ENCODE measurements around the gene PRR36.
A peak's percentile ranks its signal among the peaks of the same experiment; 100 is the strongest.
"Not testable (repeated sequence)": the region's sequence is repeated elsewhere in the genome, so short reads cannot be mapped to it uniquely, and the experiment has no call there.

PRR36 gene

DNA sequence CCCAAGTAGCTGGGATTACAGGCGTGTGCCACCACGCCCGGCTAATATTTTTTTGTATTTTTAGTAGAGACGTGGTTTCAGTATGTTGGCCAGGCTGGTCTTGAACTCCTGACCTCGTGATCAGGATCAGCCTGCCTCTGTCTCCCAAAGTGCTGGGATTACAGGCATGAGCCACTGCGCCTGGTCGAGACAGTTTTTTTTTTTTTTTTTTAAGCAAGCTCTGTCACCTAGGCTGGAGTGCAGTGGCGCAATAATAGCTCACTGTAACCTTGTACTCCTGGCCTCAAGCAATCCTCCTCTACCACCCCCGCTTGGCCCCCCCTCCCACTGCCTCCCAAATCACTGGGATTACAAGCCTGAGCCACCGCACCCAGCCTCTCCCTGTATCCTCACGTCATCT lies 23.1 kb upstream of the PRR36 start:
- DNase-seq: no peak

DNA sequence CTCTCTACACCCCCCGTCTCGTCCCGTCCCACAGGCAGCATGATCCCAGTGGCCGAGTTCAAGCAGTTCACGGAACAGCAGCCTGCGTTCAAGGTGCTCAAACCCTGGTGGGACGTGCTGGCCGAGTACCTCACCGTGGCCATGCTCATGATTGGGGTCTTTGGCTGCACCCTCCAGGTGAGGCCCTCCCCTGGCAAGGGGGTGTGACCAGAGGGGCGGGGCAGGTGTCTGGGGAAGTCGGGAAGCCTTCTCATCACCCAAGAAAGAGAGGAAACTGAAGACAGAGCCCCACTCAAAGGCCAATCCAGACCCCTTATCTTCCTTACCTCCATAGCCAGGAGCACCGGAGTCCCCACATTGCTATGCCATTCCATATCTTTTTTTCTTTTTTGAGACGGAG lies 21.4 kb upstream of the PRR36 start:
- no peak for DNase-seq

DNA sequence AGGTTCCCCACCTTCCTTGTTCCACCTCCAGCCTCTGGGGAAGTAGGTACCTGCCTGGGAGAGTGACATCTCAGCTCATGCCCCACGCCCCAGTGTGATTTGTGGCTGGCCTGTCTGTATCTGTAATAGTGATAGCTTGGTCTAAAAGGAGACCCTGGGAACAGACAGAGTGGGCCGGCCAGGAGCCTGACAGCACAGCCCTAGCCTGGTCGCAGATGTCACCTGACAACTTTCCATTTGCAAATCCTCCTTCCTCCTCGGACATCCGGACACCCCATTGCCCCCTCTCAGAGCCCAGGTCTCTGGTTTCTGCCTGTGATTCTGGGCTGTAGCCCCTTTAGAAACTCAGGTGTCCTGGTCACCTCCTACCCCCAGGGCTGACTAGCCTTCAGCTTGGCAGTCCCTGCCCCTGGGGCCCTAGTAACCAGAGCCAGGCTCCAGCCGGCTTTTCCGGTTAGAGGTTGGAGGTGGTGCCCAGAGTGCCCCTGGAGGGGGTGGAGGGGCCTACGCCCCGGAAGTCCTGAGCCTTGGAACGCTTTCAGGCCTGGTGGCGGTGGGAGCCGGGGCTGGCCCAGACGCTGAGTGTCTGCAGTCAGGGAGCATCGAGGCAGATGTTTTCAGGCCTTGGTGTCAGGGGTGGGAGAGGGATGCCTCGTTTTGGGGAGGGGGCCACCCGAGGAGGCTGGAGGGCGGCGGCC lies 20.6 kb upstream of the PRR36 start:
- DNase-seq: no peak

DNA sequence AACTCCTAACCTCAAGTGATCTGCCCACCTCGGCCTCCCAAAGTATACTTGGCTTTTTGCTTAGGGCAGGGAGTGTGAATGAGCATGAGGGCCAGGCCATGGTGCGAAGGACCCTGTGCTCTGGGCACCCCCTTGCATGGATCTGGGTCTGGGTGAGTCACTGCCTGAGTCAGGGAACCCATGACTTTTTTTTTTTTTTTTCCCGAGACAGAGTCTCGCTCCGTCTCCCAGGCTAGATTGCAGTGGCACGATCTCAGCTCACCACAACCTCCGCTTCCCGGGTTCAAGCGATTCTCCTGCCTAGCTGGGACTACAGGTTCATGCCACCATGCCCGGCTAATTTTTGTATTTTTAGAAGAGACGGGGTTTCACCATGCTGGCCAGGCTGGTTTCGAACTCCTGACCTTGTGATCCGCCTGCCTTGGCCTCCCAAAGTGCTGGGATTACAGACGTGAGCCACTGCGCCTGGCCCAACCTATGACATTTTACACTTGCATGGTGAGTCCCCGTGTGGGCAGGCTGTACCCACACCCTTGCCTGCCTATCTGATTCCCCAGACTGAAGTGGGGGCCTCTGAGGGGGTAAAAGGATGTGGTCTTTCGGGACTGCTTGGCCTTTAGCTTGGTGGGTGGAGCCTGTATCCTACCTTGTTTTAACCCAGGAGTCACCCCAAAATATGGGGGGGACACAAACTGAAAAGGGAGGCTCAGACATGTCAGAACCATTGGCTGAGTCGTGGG lies 19.3 kb upstream of the PRR36 start:
- DNase-seq: not testable (repeated sequence)

DNA sequence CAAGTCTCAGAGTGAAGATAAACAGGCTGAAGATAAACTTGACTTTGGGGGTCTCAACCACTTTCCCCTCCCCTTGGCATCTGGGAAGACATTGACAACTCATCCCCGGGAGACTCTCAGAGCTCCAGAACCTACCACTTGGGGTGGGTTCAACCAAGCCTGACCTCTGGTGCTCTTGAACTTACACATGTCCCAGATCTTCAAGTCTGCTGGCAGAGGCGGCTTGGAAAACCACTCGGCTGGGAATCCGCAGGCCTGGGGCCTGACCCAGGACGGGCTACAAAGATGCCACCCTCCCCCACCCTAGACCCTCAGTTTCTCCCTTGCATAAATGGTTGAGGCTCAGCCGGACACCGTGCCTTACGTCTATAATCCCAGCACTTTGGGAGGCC lies 14.6 kb upstream of the PRR36 start:
- DNase-seq: no peak

DNA sequence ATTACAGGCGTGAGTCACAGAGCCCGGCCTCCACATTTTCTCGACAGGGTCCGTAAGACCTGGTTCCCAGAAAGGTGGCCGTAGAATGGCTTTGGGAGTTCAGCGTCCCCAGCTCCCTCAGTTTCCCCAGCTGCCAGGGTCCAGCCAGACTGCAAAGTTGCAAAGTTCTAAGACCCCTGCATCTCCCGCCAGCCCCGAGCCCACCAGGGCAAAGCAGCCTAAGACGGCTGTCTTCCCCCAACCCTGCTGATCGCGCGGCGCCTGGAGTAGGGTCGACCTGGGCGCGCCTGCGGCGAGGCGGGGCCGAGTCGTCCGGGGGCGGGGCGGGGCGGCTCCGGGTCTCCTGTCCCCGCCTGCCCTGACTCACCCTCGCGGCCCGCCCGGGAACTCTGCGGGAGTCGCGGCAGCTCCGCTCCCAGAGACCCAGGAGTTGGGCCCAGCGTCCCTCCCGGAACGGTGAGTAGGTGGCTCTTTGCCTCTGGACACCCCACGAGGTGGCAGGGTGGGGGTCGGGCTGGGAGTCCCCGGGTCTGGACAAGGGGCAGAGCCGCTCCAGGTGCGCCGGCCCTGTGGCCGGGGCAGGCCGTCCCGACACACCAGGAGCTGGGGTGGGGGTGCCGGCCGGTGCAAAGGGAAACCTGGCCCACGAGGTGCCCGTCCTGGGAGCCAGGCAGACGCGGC lies 14.1 kb upstream of the PRR36 start, which contains the start of gene LRRC8E:
Gene LRRC8E, plus strand, starts transcription at position 366 of the 681 bp plus-strand sequence. CDS start 7,094 bp downstream, outside the sequence.
- DNase-seq: no peak

DNA sequence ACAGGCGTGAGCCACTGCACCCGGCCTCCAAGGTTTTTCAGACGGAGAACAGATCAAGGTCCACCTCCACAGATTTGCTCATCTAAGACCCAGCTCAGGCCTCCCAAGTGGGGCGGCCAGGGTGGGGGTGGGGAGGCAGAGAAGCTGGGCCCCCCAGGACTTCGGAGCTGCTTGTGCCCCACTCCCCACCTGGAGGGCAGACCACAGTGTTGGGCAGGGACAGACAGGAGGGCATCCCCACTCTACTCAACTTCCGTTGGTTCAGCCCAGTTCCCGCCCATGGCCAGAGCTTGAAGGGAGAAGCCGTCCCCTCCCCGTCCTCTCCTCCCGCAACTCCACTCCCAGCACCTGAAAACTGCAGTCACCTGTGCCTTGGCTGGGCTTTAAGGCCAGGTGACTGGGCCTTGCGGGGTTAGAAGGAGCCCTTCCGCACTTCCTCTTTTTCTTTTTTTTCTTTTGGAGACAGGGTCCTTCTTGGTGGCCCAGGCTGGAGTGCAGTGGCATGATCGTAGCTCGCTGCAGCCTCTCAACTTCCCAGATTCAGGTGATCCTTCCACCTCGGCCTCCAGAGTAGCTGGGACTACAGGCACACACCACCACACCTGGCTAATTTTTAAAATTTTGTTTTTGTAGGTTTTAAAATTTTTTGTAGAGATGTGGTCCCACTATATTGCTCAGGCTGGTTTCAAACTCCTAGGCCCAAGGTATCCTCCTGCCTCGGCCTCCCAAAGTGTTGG lies 13.4 kb upstream of the PRR36 start:
- DNase-seq: no peak

DNA sequence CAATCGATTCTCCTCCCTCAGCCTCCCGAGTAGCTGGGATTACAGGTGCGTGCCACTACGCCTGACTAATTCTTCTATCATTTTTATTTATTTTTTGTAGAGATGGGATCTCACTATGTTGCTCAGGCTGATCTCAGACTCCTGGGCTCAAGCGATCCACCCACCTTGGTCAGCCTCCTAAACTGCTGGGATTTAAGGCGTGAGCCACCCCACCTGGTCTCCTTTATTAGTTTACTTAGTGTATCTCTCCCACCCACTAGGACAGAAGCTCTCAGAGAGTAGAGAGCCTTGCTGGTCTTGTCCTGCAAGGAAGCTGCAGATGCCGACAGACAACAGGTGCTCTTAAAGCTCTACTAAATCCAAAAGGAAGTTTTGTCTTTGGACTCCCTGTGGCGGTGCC lies 11.6 kb upstream of the PRR36 start:
- DNase-seq: no peak

DNA sequence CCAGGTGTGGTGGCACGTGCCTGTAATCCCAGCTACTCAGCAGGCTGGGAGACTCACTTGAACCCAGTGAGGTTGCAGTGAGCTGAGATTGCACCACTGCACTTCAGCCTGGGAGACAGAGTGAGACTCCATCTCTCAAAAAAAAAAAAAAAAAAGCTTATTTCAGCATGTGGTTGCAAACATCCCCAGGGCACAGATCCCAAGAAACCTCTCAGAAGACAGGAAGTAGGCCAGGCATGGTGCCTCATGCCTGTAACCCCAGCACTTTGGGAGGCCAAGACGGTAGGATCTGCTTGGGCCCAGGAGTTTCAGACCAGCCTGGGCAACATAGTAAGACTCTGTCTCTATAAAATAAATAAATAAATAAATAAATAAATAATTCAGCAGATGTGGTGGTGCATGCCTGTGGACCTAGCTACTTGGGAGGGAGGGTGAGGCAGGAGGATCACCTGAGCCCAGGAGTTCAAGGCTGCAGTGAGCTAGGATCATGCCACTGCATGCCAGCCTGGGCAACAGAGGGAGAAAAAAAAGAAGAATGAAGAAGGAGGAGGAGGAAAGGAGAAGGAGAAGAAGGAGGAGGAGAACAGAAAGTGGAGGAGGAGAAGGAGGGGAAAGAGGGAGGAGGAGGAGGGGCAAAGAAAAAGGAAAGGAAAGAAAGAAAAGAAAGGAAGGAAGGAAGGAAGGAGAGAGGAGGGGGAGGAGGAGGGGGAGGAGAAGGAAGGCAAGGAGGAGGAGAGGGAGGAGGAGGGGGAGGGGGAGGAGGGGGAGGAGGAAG lies 9.8 kb upstream of the PRR36 start:
- DNase-seq: no peak

DNA sequence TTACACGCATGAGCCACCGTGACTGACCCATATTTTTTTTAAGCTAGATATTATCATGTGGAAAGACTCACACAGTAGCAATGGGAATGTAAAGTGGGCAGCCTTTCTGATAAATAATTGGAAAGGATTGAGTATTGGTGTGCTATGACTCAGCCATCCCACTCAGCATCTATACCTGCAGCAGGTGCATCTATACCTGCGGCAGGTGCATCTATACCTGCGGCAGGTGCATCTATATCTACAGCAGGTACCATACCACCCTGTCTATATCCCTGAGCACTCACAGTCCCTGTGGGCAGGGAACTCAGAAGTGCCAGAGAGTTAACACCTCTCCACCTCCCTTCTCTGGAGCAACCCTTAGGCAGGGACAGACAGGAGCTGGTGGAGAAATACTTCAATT lies 8.9 kb upstream of the PRR36 start:
- no peak for DNase-seq

DNA sequence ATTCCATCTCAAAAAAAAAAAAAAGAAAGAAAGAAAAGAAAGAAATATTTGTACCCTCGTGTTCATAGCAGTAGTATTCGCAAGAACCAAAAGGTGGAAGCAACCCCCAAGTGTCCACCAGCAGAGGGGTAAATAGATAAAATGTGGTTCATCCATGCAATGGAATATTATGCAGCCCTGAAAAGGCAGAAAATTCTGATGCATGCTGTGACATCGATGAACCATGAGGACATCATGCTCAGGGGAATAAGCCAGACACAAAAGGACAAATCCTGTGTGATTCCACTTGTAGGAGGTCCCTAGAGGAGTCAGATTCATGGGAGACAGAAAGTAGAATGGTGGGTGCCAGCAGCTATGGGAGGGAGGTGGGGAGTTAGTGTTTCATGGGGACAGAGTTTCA lies 7.7 kb upstream of the PRR36 start:
- DNase-seq: no peak

DNA sequence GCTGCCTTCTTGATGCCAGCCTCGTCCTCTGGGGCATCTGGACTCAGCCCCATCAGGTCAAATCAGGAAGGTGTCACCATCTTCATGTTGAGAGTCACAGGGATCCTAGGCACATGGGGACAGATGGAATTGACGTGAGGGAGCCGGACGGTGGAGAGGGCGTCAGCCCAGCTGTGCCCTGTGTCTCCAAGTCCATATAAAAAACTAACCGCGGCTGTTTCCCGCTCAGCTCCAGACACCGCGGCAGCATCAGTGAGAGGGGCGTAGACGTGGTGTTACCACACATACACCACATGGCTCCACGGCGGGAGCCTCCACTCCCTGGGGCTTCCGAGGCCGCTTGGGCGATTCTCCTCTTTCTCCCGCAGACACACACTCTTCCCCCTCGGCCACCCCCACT lies 5.6 kb upstream of the PRR36 start:
- DNase-seq: no peak

DNA sequence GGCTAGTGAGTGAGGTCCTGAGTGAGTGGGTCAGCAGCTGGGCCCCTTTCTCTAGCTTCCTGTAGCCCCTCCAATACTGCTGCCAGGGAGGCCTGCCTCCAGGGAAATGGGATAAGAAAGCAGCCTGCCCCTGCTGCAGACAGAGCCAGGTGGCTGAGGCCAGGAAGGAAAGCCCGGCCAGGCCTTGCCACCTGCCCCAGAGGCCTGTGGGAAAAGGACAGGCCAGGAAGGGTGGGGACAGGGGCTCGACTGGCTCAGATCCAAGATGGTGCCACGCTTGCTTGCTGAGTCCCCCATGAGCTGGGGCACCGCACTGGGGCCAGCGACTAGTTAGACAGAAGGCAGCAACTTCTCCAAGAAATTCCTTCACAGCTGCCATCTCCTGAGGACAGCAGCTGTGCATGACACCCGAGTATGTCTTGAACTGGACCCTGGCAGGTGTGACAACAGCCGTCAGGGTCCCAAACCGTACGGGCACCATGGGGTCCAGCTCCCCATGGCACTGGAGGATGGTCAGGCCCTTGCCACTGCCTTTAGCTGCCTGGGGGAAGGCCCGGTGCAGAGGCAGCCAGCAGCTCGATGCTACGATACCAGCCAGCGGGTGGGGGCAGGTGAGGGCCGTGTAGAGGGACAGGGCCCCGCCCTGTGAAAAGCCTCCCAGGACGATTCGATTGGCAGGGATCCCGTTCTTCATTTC lies 5.1 kb upstream of the PRR36 start:
- DNase-seq: no peak

DNA sequence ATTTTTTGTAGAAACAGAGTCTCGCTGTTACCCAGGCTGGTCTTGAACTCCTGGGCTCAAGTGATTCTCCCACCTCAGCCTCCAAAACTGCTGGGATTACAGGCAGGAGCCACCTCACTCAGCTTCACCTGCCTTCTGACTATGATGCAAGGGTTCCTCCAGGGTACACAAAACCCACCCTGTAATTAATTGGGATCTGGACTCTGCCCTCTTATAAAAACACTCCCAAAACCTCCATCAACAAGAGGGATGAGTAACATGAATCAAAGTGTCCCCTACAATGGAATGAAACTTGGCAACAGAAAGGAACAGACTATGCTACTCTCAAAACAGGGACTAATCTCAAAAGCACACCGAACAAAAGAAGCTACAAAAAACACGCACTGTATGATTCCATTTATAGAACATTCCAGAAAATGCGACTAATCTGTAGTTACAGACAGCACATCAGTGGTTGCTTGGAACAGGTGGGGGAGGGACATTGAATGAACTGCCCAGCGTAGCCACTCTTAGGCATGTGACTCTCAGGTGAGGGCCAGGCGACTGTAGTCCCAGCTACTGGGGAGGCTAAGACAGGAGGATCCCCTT lies 3.2 kb upstream of the PRR36 start:
- DNase-seq: no peak

DNA sequence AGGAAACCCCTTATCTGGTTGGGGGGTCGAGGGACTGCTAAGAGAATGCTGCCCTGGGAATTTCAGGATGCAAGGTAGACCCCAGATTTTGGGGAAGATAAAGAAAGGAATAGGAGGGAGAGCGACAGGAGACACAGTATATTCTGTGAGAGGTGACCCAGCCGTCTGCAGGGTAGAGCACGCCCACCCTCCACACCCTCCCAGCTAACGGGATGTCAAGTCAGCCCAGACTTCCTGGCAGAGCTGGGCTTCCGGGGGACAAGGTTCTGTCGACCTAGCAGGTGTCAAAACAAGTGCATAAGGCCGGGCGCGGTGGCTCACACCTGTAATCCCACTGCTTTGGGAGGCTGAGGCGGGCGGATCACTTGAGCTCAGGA lies 695 bp upstream of the PRR36 start:
- DNase-seq: no peak

DNA sequence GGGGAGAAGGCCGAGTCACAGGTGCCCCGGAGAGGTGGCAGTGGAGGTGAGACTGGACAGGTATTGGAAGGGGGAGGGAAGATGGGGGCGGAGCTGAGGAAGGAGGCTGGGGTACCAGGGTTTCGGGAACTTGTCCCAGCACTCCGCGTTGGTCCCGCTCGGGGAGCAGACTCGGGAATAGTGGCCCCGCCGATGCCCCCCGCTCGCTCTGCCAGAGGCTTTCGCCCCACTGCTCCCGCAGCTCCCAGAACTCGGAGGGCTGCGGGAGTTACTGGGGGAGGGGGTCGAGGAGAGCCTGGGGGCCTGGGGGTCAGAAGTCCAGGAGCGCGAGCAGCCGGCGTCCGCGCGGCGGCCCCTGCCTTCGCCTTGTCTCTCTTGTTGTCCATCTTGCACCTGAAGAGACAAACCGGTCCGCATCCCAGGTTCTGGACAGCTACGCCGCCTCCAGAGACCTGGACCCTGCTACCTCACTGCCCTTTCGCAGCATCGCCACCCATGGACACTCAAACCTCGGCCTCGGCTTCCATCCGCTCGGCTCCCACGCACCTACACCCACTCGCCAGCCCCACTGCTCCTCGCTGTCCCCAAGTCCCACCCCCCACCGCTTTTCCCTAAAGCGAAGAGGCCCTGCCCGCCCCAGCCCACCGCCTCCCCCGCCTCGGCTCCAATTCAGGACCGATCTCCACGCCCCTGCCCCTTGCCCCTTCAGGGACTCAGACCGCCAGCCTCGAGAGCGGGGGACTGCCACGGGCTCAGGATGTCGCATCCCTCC lies 700 bp downstream of the PRR36 start:
- no peak for DNase-seq

DNA sequence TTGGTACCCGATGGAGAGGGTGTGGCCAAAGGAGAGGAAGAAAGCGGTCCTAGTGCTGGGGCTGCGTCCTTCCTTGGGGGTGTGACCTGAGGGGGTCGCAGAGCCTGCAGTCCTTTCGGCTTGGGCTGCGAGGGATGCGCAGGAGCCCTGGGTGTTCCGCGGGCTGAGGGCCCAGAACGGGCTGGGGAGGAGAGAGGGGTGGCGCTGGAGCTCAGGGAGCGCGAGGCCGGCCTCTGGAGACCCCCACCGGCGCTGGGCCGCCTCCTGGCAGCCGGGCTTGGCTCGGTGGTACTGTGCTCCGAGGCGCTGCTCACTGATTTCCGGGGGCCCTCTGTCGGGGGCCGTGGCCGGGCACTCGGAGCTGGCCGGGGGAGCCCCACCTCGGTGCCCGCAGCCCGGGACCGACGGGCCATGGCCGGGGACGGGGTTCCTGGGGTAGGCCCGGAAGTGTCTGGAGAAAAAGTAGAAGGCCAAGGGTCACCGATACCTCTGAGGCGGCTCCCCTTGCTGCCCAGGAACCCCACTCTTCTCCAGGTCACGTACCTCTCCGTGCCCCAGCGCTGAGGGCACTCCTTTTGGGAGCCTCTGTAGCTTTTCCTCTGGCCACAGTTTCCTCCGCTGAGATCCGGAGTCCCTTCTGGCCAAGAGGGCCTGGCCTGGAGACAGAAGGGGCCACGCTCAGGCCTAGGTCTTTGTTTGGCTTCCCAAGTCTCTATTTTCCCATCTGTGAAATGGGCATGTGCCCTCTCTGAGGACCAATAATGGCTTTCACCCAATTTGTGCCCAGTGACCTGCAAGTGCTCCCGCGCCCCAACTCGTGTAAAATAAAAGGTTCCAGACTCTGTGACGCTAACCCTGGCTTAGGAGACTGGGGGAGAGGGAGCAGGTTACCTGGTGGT lies 1.6 kb downstream of the PRR36 start:
- DNase-seq: no peak

DNA sequence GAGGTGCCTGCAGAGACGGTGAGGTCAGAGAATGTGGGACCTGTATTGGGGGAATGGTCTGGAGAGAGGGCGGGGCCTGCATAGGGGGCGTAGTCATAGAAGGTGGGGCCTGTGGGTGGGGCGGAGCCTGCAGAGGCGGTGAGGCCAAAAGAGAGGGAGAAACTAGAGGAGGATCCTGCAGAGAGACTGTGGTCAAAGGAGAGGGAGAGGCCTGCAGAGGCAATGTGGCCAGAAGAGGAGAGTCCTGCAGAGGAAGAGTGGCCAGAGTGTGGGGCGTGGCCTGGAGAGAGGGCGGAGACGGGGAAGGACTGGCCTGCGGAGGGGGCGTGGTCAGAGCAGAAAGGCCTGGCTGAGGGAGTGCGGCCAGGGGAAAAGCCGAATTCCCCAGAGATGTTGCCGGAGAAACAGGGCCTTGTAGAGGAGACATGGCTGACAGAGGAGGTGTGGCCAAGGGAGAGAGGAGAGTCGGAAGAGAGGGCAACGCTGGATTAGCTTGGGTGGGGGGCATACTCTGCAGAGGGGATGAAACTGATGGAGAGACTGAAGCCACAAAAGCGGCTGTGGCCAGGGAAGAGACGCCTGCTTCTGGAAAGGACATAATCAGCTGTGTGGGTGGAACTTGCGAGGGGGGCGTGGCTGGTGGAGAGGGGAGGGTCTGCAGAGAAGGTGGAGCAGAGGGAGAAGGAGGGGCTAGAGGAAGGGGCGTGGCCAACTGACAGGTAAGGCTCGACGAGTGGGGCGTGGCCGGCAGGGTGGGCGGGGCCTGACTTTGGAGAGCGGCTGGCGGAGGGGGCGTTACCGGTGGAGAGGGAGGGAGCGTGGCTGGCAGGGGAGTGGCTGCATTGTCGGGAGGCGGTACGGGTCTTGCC lies 2.5 kb downstream of the PRR36 start:
- peak; percentile 79 for DNase-seq
